T-helper 2 cell (primary cell): ENCODE results near the gene KIAA0513.
"Not testable (repeated sequence)": the region's sequence is repeated elsewhere in the genome, so short reads cannot be mapped to it uniquely, and the experiment has no call there.

Experiments used
- DNase-seq, 5 experiments: peaks; one replicate each; pipeline versions ENCODE4 v3.0.0 to v3.0.0-alpha.2; 2012 to 2022

Gene KIAA0513

GRCh38 chr16:85029981-85030401, 2.4 kb downstream of the KIAA0513 start:
- no peak for DNase-seq

GRCh38 chr16:85031451-85031850, 3.9 kb downstream of the KIAA0513 start:
- no peak for DNase-seq

DNA sequence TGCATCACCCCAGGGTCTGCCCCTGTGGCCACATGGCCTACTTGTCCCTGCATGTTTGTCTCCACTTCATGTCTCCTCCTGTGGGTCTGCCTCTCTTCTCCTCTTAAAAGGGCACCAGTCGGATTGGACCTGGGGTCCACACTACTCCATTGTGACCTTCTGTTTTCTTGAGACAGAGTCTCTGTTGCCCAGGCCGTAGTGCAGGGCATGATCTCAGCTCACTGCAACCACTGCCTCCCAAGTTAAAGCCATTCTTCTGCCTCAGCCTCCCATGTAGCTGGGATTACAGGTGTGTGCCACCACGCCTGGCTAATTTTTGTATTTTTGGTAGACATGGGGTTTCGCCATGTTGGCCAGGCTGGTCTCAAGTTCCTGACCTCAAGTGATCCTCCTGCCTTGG, 4.6 kb downstream of the KIAA0513 start:
- DNase-seq: not testable (repeated sequence)

DNA sequence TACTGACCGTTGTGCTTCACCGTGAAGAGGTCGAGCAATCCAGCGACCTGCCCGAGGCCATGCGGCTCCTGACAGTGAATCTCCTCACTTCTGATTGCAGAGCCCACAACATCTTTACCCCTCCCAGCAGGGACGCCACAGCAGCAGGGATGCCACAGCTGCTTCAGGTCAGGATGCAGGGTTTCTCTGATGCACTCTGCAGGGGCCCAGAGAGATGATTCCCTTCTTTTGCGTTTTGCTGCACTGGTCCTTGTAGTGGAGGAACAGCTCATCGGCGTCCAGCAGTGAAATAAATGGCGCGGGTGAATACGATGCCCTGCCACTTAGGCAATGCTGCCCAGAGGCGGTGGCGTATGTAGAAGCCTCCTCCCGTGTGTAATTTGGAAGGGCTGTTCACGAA, 5.6 kb downstream of the KIAA0513 start:
- no peak for DNase-seq

DNA sequence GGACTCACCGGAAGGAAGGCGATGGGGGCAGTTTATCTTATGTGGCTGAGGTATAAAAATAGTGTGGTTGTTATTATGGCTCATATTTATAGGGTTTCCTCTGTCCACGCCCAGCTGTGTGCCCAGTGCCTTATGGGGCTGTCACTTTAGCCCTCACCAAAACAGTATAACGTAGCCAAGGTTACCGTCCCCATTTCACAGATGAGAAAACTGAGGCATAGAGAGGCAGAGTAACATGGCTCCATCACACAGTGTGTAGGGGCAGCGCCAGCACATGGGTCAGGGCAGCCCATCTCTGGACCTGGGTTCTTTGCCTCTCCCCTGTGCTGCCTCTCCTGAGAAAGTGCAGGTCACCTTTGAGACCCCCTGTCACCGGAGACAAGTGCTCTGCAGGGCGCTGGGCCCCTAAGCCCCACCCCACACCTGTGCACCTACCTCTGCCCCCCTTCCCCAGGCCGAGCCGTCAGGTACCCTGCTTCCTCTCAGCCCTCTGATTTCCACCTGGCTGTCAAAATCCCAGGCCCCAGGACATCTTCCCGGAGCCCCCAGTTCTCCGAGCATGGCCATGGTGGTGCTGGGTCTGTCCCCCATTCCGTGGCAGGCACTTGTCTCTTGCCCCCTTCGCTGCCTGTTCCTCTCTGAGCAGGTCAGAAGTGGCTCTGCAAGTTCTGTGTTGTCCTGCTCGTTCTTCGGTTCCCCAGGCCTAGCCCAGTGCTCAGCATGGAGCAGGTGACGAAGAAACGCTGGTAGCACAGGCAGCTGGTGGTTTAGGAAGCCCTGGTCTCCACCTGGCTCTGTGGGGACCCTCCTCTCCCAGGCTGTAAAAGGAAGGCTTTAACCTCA, 7.2 kb downstream of the KIAA0513 start:
- no peak for DNase-seq

- DNase-seq: no peak
Measured at GRCh38 chr16:85036236-85037049, 8.8 kb downstream of the KIAA0513 start.

GRCh38 chr16:85037050-85037410, 9.4 kb downstream of the KIAA0513 start:
- DNase-seq: no peak

DNA sequence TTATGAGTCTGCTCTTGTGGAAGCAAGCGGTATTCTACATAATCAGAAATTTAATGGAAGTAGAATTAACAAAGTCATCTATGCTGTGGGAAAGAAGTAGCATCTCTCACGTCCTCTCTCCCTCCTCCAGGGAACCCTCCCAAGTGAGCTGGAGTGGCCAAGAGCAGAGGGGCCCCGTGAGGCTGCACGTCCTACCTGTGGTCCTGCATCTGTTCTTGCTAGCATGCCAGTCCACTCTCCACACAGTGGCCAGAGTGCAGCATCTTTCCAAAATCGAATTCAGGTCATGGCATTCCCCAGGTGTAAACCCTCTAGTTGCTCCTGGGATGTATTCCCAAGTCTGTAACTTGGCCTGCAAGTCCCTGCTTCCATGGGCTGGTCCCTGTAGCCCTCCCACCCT, 10.1 kb downstream of the KIAA0513 start:
- no peak for DNase-seq

DNA sequence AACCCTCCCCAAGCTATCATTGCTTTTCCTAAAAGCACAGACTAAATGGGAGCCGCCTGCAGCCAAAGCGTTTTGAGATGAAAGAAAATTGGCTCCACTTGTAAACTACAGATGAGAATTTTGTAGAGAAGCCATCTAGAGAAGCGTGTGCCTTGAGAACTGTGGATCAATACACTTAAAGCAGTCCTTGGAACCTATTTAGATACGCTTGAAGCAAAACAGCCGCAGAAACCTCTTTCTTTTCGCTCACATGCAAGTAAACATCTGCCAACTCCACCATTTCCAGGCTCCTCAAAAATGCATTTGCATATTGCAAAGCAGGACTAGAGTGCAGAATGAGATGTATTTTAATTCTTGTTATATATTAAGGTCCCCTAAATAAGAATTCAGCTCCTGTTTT, 13.1 kb downstream of the KIAA0513 start:
- no peak for DNase-seq

DNA sequence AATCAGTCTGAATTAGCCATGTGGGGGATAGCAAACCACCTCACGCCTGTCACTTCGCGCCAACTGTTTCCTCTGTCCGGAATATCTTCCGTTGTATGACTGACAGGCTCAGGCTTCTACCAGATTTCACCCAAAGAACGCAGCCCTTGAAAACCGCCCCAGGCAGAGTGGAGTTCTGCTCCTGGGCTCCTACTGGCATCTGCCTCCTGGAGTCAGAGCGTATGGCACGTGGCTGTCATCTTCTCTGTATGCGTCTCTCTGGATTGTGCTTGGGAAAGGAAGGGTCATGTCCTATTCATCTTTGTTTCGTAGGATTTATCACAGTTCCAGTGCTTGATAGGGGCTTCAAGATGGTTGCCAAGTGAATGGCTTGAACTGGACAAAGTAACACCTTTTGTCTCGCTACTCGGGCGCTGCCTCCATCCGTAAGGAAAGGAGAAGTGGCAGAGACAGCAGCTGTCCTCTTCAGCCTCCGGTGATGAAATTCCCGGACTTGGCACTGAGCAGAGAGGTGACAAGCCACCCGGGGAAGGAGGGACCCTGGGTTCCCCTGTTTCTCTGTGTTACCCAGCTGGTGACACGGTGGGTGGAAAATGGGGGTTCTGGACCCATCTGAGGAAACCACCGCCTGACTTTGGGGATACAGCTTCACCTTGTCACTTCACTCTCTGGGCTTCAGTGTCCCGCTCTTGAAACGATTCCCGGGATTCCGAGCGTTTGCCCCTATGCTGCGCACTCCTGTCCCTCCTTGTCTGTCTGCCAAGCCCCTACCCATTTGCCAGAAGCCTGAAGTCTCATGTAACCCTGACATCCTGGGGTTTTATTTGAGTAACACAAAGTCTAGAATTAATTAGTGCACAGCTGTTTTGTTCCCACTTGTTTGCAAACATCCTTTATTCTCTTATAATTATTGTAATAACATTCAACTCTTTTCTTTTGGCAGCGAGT, 13.9 kb downstream of the KIAA0513 start:
- no peak for DNase-seq

DNA sequence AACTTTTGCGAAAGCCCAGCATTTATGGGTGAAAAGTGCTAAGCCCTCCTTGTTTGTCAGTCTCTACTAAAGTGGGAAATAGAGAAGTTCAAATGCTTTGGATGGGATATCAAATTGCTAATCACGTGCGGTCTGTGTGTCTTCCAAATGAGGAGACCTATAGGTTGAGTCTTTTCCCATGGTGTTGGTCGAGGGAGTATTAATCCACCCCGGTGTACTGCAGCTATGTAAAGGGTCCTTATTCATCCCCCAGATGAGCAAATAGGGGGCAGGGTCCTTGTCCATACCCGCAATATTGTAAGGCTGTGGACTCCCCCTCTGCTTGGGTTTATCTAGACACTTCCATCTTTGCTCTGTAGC, 14.6 kb downstream of the KIAA0513 start:
- DNase-seq: no peak

- no peak for DNase-seq
Measured at GRCh38 chr16:85042606-85043005, 15.0 kb downstream of the KIAA0513 start.

GRCh38 chr16:85045077-85045476, 17.5 kb downstream of the KIAA0513 start:
- DNase-seq: no peak

GRCh38 chr16:85045641-85046471, 18.3 kb downstream of the KIAA0513 start:
- no peak for DNase-seq

GRCh38 chr16:85046472-85046916, 18.9 kb downstream of the KIAA0513 start:
- DNase-seq: no peak

- no peak for DNase-seq
Measured at GRCh38 chr16:85046931-85047866, 19.6 kb downstream of the KIAA0513 start.

DNA sequence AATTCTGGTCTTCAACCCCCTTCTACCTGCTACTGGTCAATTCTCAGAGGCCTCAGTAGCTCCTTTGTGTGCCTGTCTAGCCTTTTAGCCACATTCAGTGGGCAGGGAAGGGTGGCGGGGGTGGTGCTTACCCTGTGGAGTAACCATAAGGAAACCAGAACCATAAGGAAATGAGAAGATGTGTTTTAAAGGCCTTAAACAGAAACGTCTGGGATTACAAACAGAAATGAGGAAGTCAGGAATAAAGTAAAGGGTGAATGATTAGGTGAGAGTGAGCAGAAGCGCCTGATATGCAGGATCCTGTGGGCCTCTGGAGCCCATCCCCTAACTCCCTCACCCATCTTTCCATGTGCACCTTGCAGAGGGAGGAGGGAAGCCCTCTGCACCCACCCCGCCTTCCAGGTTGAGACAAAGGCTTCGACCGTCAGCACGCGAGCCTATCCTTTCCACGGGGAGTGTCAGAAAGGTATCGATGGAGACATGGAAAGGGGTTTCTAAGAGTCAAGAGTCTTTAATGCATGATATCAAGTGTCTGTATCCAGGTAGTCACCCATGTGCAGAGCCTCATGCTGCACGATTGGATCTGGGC, 20.4 kb downstream of the KIAA0513 start:
- DNase-seq: no peak

GRCh38 chr16:85048921-85049562, 21.4 kb downstream of the KIAA0513 start:
- DNase-seq: no peak

DNA sequence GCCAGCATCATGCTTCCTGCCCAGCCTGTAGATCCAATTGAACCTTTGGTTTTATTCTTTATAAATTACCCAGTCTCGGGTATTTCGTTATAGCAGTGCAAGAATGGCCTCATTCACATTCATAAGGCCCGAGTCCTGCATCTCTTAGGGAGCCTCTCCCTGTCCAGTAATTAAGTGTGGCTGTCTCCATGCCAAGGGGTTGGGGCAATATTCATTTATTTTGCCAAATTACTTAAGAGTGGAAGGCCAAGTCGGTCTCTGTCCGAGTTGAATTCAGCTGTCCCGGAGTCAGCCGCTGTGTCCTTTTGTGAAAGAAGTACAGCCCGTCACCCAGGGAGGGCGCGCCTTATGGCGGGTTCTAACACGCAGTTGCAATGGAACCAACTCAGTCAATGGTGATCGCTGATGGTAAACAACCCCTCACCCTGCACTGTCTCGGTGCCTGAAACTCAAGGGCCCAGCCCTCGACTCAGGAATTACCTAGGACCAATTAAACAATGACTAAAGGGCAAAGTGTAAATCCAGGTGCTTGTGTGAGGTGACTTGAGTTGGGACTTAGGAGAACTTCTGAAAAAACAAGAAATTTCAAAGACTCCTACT, 22.2 kb downstream of the KIAA0513 start:
- DNase-seq: no peak
